ENCODE results near the gene RPL28. TPM values are rescaled to one million over a fixed set of nuclear protein-coding genes. Genes with fewer than 3 reads are reported as not detected.

Gene RPL28
- total RNA-seq, 1 experiment from 2014 or later = 836 TPM

- Histone ChIP-seq H3K27ac (ENCODE audit: low read length) (peak within 1 kb of the TSS; percentile 54), H4K20me1 (ENCODE audit: low read length) (peaks cover 33% of the 10 kb centered on the region), H3K36me3 (ENCODE audit: low read depth, low read length) (peaks cover 35% of the 10 kb centered on the region), H3K4me3 (ENCODE audit: low read length) (peak within 1 kb of the TSS; percentile 98), H3K79me2 (ENCODE audit: low read length) (peaks cover 67% of the 10 kb centered on the region), H3K9ac (ENCODE audit: low read length) (peak within 1 kb of the TSS; percentile 95), H3K27me3 (ENCODE audit: low read length) (no peaks in the 10 kb centered on the region), H3K9me2 (replicated peaks; ENCODE audit: low read length) (no peaks in the 10 kb centered on the region), H2AFZ (ENCODE audit: low read length) (peak within 1 kb of the TSS; percentile 69), H3F3A (ENCODE audit: low read length, unreplicated experiment) (peaks cover 7% of the 10 kb centered on the region), H3K4me2 (ENCODE audit: low read length) (peak within 1 kb of the TSS; percentile 95), H3K4me1 (ENCODE audit: insufficient read depth, low read length) (peaks cover 41% of the 10 kb centered on the region), H3K9me3 (ENCODE audit: low read length) (no peaks in the 10 kb centered on the region)
- CTCF ChIA-PET = interaction anchor here (0.5 to 2.4 kb wide), 8 partner anchors 10 to 224 kb away, joined by 3 to 12 read pairs (median 4); partner anchors contain the start of gene KMT5C
- TF ChIP-seq EZH2 (IDR thresholded peaks at IDR 0.05; ENCODE audit: low read length, unreplicated experiment) = no peak
- no peak for TF ChIP-seq EZH2phosphoT487 (IDR thresholded peaks at IDR 0.05; ENCODE audit: borderline replicate concordance, low read length)
- TF ChIP-seq CTCF (conservative IDR thresholded peaks at IDR 0.05; ENCODE audit: low read depth, low read length) = no peak
- intact Hi-C loops (cut with micrococcal nuclease) = loop anchor here (2.0 to 10.0 kb wide), 2 partner anchors 46 to 170 kb away; partner anchors contain the start of gene KMT5C
- peak; percentile 68 for DNase-seq
- no TSS peak for BruUV-seq (replicated peaks)
- ATAC-seq = peak; percentile 41
- POLR2A ChIA-PET (ENCODE audit: unreplicated experiment) = interaction anchor here (0.6 to 1.4 kb wide), 2 partner anchors 28 to 45 kb away, joined by 3 to 8 read pairs; partner anchors contain the start of gene KMT5C
Observed at GRCh38 chr19:55384131-55384919, 1.4 kb upstream of the RPL28 start, which contains the start of gene TMEM238. TMEM238 (minus strand) TSS chr19:55384292; CDS start chr19:55384259, 33 bp downstream.

- H3K9me2 ChIP-seq (replicated peaks; ENCODE audit: low read length) = no peaks in the 10 kb centered on the region
- peaks cover 7% of the 10 kb centered on the region for H3F3A ChIP-seq (ENCODE audit: low read length, unreplicated experiment)
- peaks cover 41% of the 10 kb centered on the region for H4K20me1 ChIP-seq (ENCODE audit: low read length)
- ChIA-PET POLR2A (ENCODE audit: unreplicated experiment) (interaction anchor here (1.4 kb wide), 1 partner anchor 46 kb away, joined by 8 read pairs; the partner anchor contains the start of gene KMT5C), CTCF (interaction anchor here (1.0 to 2.4 kb wide), 2 partner anchors 46 to 225 kb away, joined by 3 to 9 read pairs; partner anchors contain the start of gene KMT5C)
- H3K36me3 ChIP-seq (ENCODE audit: low read depth, low read length) = peaks cover 39% of the 10 kb centered on the region
- H3K27me3 ChIP-seq (ENCODE audit: low read length) = no peaks in the 10 kb centered on the region
- H3K9me3 ChIP-seq (ENCODE audit: low read length) = no peaks in the 10 kb centered on the region
- peaks cover 73% of the 10 kb centered on the region for H3K79me2 ChIP-seq (ENCODE audit: low read length)
- H3K4me1 ChIP-seq (ENCODE audit: insufficient read depth, low read length) = peaks cover 41% of the 10 kb centered on the region
- H3K4me2 ChIP-seq (ENCODE audit: low read length) = peak overlapping the region; percentile 90
- peak; percentile 99 for DNase-seq
- H3K27ac ChIP-seq (ENCODE audit: low read length) = peak overlapping the region; percentile 54
- TF ChIP-seq CTCF (conservative IDR thresholded peaks at IDR 0.05; ENCODE audit: low read depth, low read length) = no peak
- TF ChIP-seq EZH2phosphoT487 (IDR thresholded peaks at IDR 0.05; ENCODE audit: borderline replicate concordance, low read length) = no peak
- no peak for TF ChIP-seq EZH2 (IDR thresholded peaks at IDR 0.05; ENCODE audit: low read length, unreplicated experiment)
- H2AFZ ChIP-seq (ENCODE audit: low read length) = peak overlapping the region; percentile 63
- peak overlapping the region; percentile 98 for H3K4me3 ChIP-seq (ENCODE audit: low read length)
- intact Hi-C loops (cut with micrococcal nuclease) = loop anchor here (2.0 to 10.0 kb wide), 3 partner anchors 46 to 170 kb away; partner anchors contain the start of gene KMT5C
- H3K9ac ChIP-seq (ENCODE audit: low read length) = peak overlapping the region; percentile 95
- TSS peak; percentile 75 for BruUV-seq (replicated peaks)
- peak; percentile 76 for ATAC-seq
Observed at GRCh38 chr19:55384920-55385723, 610 bp upstream of the RPL28 start.
